GM23338 (cell line): Measurements from ENCODE around the gene PXT1. TPM values are rescaled to one million over a fixed set of nuclear protein-coding genes. Genes with fewer than 3 reads are reported as not detected.

ENCODE experiments used
- ATAC-seq: fragments of 200-7000 bp; cut with Tn5 transposase; 3 replicates; pipeline ENCODE4 v1.9.1; 2020
- DNase-seq: peaks from one replicate; pipeline ENCODE4 v3.0.0-alpha.2; 2015; ENCODE audit warnings: low spot score
- H2AFZ ChIP-seq: fragments of 200-600 bp; sonication (generic); 2 replicates; pipeline ENCODE4 v1.8.0; 2016; ENCODE audit warnings: antibody characterized with exemption, mild to moderate bottlenecking, moderate library complexity
- H3F3A ChIP-seq: fragments of 200-600 bp; sonication (generic); replicated peaks from 2 replicates; pipeline ENCODE4 v1.8.0; 2017; ENCODE audit warnings: antibody characterized with exemption, mixed run types, low read depth
- H3K27ac ChIP-seq: fragments of 200-600 bp; sonication (generic); 2 replicates; pipeline ENCODE4 v1.6.1; 2016; ENCODE audit warnings: low read depth
- H3K27me3 ChIP-seq: fragments of 200-600 bp; sonication (generic); 2 replicates; pipeline ENCODE4 v1.8.0; 2016; ENCODE audit warnings: mild to moderate bottlenecking, mixed run types, moderate library complexity; ENCODE audit not compliant: insufficient read depth
- H3K36me3 ChIP-seq: fragments of 200-600 bp; sonication (generic); 2 replicates; pipeline ENCODE4 v1.8.0; 2016; ENCODE audit warnings: mild to moderate bottlenecking; ENCODE audit not compliant: insufficient read depth
- H3K4me1 ChIP-seq: fragments of 200-600 bp; sonication (generic); 2 replicates; pipeline ENCODE4 v1.8.0; 2016; ENCODE audit warnings: mild to moderate bottlenecking, moderate library complexity; ENCODE audit not compliant: insufficient read depth
- H3K4me2 ChIP-seq: fragments of 200-600 bp; sonication (generic); 2 replicates; pipeline ENCODE4 v1.7.1; 2017; ENCODE audit warnings: mixed run types
- H3K4me3 ChIP-seq: fragments of 200-600 bp; sonication (generic); 2 replicates; pipeline ENCODE4 v1.6.1; 2016; ENCODE audit warnings: mixed run types
- H3K79me2 ChIP-seq: fragments of 200-600 bp; sonication (generic); replicated peaks from 2 replicates; pipeline ENCODE4 v1.8.0; 2017; ENCODE audit warnings: mild to moderate bottlenecking; ENCODE audit not compliant: insufficient read depth
- H3K9me2 ChIP-seq: fragments of 200-600 bp; sonication (generic); 2 replicates; pipeline ENCODE4 v1.8.0; 2017; ENCODE audit not compliant: insufficient read depth
- H4K20me1 ChIP-seq: fragments of 200-600 bp; sonication (generic); replicated peaks from 2 replicates; pipeline ENCODE4 v1.8.0; 2017; ENCODE audit warnings: mild to moderate bottlenecking; ENCODE audit not compliant: insufficient read depth
- H3K27ac Mint-ChIP-seq: 2 replicates; pipeline ENCODE4 v1.8.0; 2020; ENCODE audit warnings: inconsistent platforms, mild to moderate bottlenecking, moderate library complexity, mixed read lengths
- H3K27me3 Mint-ChIP-seq: 3 replicates; pipeline ENCODE4 v1.8.0; 2022; ENCODE audit warnings: low read depth, mild to moderate bottlenecking, moderate library complexity, mixed read lengths, inconsistent platforms; ENCODE audit not compliant: insufficient read depth, poor library complexity
- H3K36me3 Mint-ChIP-seq: 3 replicates; pipeline ENCODE4 v1.8.0; 2021; ENCODE audit warnings: low read depth, mild to moderate bottlenecking, inconsistent platforms, moderate library complexity, mixed read lengths
- H3K4me1 Mint-ChIP-seq: 3 replicates; pipeline ENCODE4 v1.8.0; 2020; ENCODE audit warnings: mild to moderate bottlenecking, inconsistent platforms, mixed read lengths
- H3K4me3 Mint-ChIP-seq: 3 replicates; pipeline ENCODE4 v1.8.0; 2021; ENCODE audit warnings: moderate library complexity, mild to moderate bottlenecking, inconsistent platforms, mixed read lengths
- H3K9me3 Mint-ChIP-seq: 3 replicates; pipeline ENCODE4 v1.8.0; 2020; ENCODE audit warnings: moderate library complexity, mild to moderate bottlenecking, inconsistent platforms, mixed read lengths
- CREB1 ChIP-seq: fragments of 250-450 bp; sonication (Bioruptor Pico); IDR thresholded peaks from 2 replicates; pipeline ENCODE4 v1.5.0; 2020; ENCODE audit warnings: low read depth, mild to moderate bottlenecking, moderate library complexity
- CTCF ChIP-seq, 2 experiments: fragments of 200-600 bp in 1 of 2; sonication (generic) in 1 of 2; conservative IDR thresholded peaks; 2 replicates each; pipeline versions ENCODE4 v1.5.1 to v1.6.1; 2016 to 2017; ENCODE audit warnings: antibody characterized with exemption in 2 of 2, low read depth in 2 of 2, mild to moderate bottlenecking in 2 of 2, moderate library complexity in 1 of 2
- EZH2 ChIP-seq: fragments of 200-600 bp; sonication (generic); IDR thresholded peaks from one replicate; pipeline ENCODE4 v1.8.0; 2017; ENCODE audit warnings: antibody characterized with exemption, mild to moderate bottlenecking, low read depth; ENCODE audit not compliant: unreplicated experiment
- EZH2phosphoT487 ChIP-seq: fragments of 200-600 bp; sonication (generic); IDR thresholded peaks from one replicate; pipeline ENCODE4 v1.8.1; 2018; ENCODE audit warnings: antibody characterized with exemption; ENCODE audit not compliant: unreplicated experiment
- NANOG ChIP-seq: IDR thresholded peaks from 2 replicates; pipeline ENCODE4 v1.6.1; 2016; ENCODE audit warnings: antibody characterized with exemption, borderline replicate concordance
- POLR2AphosphoS5 ChIP-seq: IDR thresholded peaks from 2 replicates; pipeline ENCODE4 v1.6.1; 2016; ENCODE audit warnings: antibody characterized with exemption, low read depth
- ZNF114 ChIP-seq: fragments of 250-450 bp; sonication (Bioruptor Pico); IDR thresholded peaks from 2 replicates; pipeline ENCODE4 v1.5.0; 2020; ENCODE audit warnings: mild to moderate bottlenecking, moderate library complexity
- ZNF331 ChIP-seq: fragments of 250-450 bp; sonication (Bioruptor Pico); IDR thresholded peaks from 2 replicates; pipeline ENCODE4 v1.5.0; 2020; ENCODE audit warnings: low read depth, mild to moderate bottlenecking, moderate library complexity
- polyA plus RNA-seq: library from polyadenylated mRNA; unstranded; fragments of >200 nt; fragmentation: Nextera tagmentation; extraction: Ambion mirVana; gene quantifications from 2 replicates; pipeline ENCODE4 v1.2.1, GENCODE V29; 2016
- total RNA-seq: library from RNA; depleted of rRNA; stranded (reverse); fragments of >200 nt; shearing (Covaris generic); gene quantifications from 2 replicates; pipeline ENCODE4 v1.2.3, GENCODE V29; 2014
- TF ChIP-seq, protein P1 (sequence below): IDR thresholded peaks from 2 replicates; pipeline ENCODE4 v1.6.1; 2016; ENCODE audit warnings: antibody characterized with exemption

PXT1 gene
- total and polyA plus RNA-seq, 2 experiments from 2014 or later, result 0.14 TPM; not detected in 1

GRCh38 chr6:36382976-36383375 is 59.7 kb downstream of the PXT1 start:
- Mint-ChIP-seq H3K4me3 (no peak overlapping the region; the same call in 2 of the 3 replicates), H3K27ac (no peak overlapping the region), H3K36me3 (no peaks in the 10 kb centered on the region; the same call in 2 of the 3 replicates), H3K4me1 (peaks cover 34% of the 10 kb centered on the region), H3K27me3 (peaks cover 31% of the 10 kb centered on the region), H3K9me3 (peaks cover 4% of the 10 kb centered on the region; the same call in 2 of the 3 replicates)
- Histone ChIP-seq H3K4me1 (0 out of 2 replicates have a peak, but pooled peaks cover 3% of the 10 kb centered on the region), H3K4me3 (no peak overlapping the region), H3F3A (no peaks in the 10 kb centered on the region), H4K20me1 (no peaks in the 10 kb centered on the region), H3K4me2 (no peak overlapping the region), H3K36me3 (no peaks in the 10 kb centered on the region; the same call in 1 of the 2 replicates), H3K27me3 (peaks cover 31% of the 10 kb centered on the region), H3K9me2 (no peaks in the 10 kb centered on the region), H3K79me2 (no peaks in the 10 kb centered on the region), H3K27ac (no peak overlapping the region), H2AFZ (no peak overlapping the region)
- DNase-seq, result no peak
- TF ChIP-seq CREB1 (CRISPR knock-in tag) (no peak), CTCF (conservative IDR thresholded peaks at IDR 0.05; ENCODE audit: low read depth in 2 of 2) (no peak), ZNF331 (no peak), POLR2AphosphoS5 (no peak)
- ATAC-seq, result no peak

GRCh38 chr6:36381502-36382389 is 60.9 kb downstream of the PXT1 start:
- H3K79me2 ChIP-seq, result no peaks in the 10 kb centered on the region
- no peaks in the 10 kb centered on the region for H4K20me1 ChIP-seq
- no peak overlapping the region for H3K4me3 Mint-ChIP-seq
- H3F3A ChIP-seq, result no peaks in the 10 kb centered on the region
- H3K4me1 Mint-ChIP-seq, result peaks cover 38% of the 10 kb centered on the region
- H3K27me3 Mint-ChIP-seq, result peaks cover 20% of the 10 kb centered on the region
- 0 out of 2 replicates have a peak, but pooled peaks cover 9% of the 10 kb centered on the region for H3K4me1 ChIP-seq
- H3K36me3 ChIP-seq, result no peaks in the 10 kb centered on the region; the same call in 1 of the 2 replicates
- no peak overlapping the region for H2AFZ ChIP-seq
- ATAC-seq (no peak), DNase-seq (no peak)
- no peaks in the 10 kb centered on the region; the same call in 2 of the 3 replicates for H3K36me3 Mint-ChIP-seq
- no peaks in the 10 kb centered on the region for H3K9me2 ChIP-seq
- no peaks in the 10 kb centered on the region; the same call in 2 of the 3 replicates for H3K9me3 Mint-ChIP-seq
- no peak overlapping the region for H3K4me3 ChIP-seq
- no peak overlapping the region for H3K4me2 ChIP-seq
- no peak overlapping the region for H3K27ac Mint-ChIP-seq
- H3K27ac ChIP-seq, result no peak overlapping the region
- peaks cover 19% of the 10 kb centered on the region for H3K27me3 ChIP-seq
- no peak for TF ChIP-seq NANOG
- TF ChIP-seq EZH2phosphoT487, result no peak
- TF ChIP-seq EZH2, result no peak
- no peak for TF ChIP-seq ZNF114 (CRISPR knock-in tag)
- TF ChIP-seq, protein P1, sequence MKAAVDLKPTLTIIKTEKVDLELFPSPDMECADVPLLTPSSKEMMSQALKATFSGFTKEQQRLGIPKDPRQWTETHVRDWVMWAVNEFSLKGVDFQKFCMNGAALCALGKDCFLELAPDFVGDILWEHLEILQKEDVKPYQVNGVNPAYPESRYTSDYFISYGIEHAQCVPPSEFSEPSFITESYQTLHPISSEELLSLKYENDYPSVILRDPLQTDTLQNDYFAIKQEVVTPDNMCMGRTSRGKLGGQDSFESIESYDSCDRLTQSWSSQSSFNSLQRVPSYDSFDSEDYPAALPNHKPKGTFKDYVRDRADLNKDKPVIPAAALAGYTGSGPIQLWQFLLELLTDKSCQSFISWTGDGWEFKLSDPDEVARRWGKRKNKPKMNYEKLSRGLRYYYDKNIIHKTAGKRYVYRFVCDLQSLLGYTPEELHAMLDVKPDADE, result no peak
- no peak for TF ChIP-seq POLR2AphosphoS5
- no peak for TF ChIP-seq CTCF (conservative IDR thresholded peaks at IDR 0.05; ENCODE audit: low read depth in 2 of 2)
- TF ChIP-seq CREB1 (CRISPR knock-in tag), result no peak
